ENCODE measurements around the gene ERCC2. TPM values are rescaled to one million over a fixed set of nuclear protein-coding genes. Genes with fewer than 3 reads are reported as not detected.
A peak's percentile ranks its signal among the peaks of the same experiment; 100 is the strongest.

ERCC2 gene
- total RNA-seq, 2 donors from 2014 or later = 87.9 to 105 TPM

- no peaks in the 10 kb centered on the region for H3K4me1 Mint-ChIP-seq
- H3K27me3 Mint-ChIP-seq (ENCODE audit: insufficient read depth) = peaks cover 33% of the 10 kb centered on the region
- no peaks in the 10 kb centered on the region for H3K9me3 ChIP-seq (ENCODE audit: control insufficient read depth, low read length)
These were observed 63.0 kb downstream of the ERCC2 start for GRCh38 chr19:45307361-45307760.

DNA sequence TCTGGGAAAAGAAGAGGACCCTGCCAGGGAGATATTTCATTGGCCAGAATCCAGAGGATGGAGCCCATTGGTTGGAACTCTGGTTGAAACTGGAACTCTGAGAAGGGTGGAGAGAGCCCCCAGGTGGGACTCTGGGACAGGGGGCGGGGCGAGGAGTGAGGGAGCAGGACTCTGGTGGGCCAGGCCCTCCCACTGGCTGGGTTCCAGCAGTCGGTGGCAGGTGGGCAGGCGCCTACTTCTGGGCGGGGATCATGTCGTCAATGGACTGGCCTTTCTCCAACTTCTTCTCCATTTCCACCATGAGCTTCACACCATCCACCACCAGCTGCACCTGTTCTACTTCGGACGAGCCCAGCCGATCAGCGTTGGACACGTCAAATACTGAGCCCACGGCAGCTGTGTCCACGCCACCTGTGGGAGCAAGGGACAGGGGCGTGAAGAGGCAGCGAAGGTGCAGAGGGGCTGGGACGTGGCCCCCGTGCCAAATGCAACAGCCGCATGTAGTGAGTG lies 63.8 kb downstream of the ERCC2 start:
- no peaks in the 10 kb centered on the region for H3K27me3 ChIP-seq (ENCODE audit: control insufficient read depth, insufficient read depth, low read length, poor library complexity, severe bottlenecking)
- DNase-seq = peak; percentile 83
- H3K4me1 ChIP-seq (ENCODE audit: control insufficient read depth, insufficient read depth, low read length) = no peaks in the 10 kb centered on the region
- TF ChIP-seq, protein P1, sequence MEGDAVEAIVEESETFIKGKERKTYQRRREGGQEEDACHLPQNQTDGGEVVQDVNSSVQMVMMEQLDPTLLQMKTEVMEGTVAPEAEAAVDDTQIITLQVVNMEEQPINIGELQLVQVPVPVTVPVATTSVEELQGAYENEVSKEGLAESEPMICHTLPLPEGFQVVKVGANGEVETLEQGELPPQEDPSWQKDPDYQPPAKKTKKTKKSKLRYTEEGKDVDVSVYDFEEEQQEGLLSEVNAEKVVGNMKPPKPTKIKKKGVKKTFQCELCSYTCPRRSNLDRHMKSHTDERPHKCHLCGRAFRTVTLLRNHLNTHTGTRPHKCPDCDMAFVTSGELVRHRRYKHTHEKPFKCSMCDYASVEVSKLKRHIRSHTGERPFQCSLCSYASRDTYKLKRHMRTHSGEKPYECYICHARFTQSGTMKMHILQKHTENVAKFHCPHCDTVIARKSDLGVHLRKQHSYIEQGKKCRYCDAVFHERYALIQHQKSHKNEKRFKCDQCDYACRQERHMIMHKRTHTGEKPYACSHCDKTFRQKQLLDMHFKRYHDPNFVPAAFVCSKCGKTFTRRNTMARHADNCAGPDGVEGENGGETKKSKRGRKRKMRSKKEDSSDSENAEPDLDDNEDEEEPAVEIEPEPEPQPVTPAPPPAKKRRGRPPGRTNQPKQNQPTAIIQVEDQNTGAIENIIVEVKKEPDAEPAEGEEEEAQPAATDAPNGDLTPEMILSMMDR (conservative IDR thresholded peaks at IDR 0.05) = no peak
- H3K36me3 ChIP-seq (ENCODE audit: control insufficient read depth, insufficient read depth, low read length) = no peaks in the 10 kb centered on the region
- 88 to 89% methylated on average over 13 to 18 of the region's 18 CpGs for WGBS, 2 experiments (ENCODE audit: insufficient coverage in 1 of 2, insufficient read length in 1 of 2)
- H3K4me1 Mint-ChIP-seq = no peaks in the 10 kb centered on the region
- H3K9me3 ChIP-seq (ENCODE audit: control insufficient read depth, low read length) = no peaks in the 10 kb centered on the region
- H3K4me3 ChIP-seq (ENCODE audit: low read length) = no peak overlapping the region
- H3K27ac ChIP-seq (ENCODE audit: low read depth, low read length) = no peak overlapping the region
- peaks cover 33% of the 10 kb centered on the region for H3K27me3 Mint-ChIP-seq (ENCODE audit: insufficient read depth)
- peaks cover 5% of the 10 kb centered on the region for H3K9me3 Mint-ChIP-seq
- H3K36me3 Mint-ChIP-seq (ENCODE audit: low read depth) = peaks cover 2% of the 10 kb centered on the region
- no peak overlapping the region for H3K9ac ChIP-seq (ENCODE audit: extremely low read depth, low read length, poor library complexity, severe bottlenecking)
- H3K4me3 Mint-ChIP-seq = no peak overlapping the region
- no peak overlapping the region for H3K27ac Mint-ChIP-seq

More at GRCh38 chr19:45307361-45307760, 63.0 kb downstream of the ERCC2 start:
- Histone ChIP-seq H3K27ac (ENCODE audit: low read depth, low read length) (no peak overlapping the region), H3K9ac (ENCODE audit: extremely low read depth, low read length, poor library complexity, severe bottlenecking) (no peak overlapping the region), H3K4me3 (ENCODE audit: low read length) (no peak overlapping the region), H3K4me1 (ENCODE audit: control insufficient read depth, insufficient read depth, low read length) (no peaks in the 10 kb centered on the region), H3K27me3 (ENCODE audit: control insufficient read depth, insufficient read depth, low read length, poor library complexity, severe bottlenecking) (no peaks in the 10 kb centered on the region), H3K36me3 (ENCODE audit: control insufficient read depth, insufficient read depth, low read length) (no peaks in the 10 kb centered on the region)
- no peak for DNase-seq
- Mint-ChIP-seq H3K27ac (no peak overlapping the region), H3K9me3 (peaks cover 5% of the 10 kb centered on the region), H3K36me3 (ENCODE audit: low read depth) (peaks cover 2% of the 10 kb centered on the region), H3K4me3 (no peak overlapping the region)
- TF ChIP-seq, protein P1 (conservative IDR thresholded peaks at IDR 0.05) = no peak
- WGBS, 2 experiments (ENCODE audit: insufficient coverage in 1 of 2, insufficient read length in 1 of 2) = 92 to 97% methylated on average over 13 to 19 of the region's 19 CpGs

DNA sequence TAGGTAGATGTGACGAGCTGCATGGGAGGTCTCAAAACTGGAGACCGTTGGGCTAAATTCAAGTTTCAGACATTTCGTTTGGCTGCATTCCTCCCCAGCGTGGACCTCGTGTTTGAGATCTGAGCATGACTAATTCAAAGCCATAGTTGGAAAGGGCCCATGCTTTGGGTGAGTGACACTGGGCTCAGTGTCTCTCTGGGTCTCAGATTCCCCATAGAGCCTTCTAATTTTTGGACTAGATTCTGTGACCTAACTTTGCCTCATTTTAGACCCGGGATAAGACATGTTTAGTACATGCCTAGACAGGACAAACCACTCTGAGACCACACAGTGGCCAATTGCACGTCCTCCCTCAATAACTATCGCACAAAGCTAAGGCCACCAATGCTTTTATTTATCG lies 64.3 kb downstream of the ERCC2 start:
- no peak for DNase-seq
- Mint-ChIP-seq H3K27ac (no peak overlapping the region), H3K27me3 (ENCODE audit: insufficient read depth) (peaks cover 33% of the 10 kb centered on the region), H3K36me3 (ENCODE audit: low read depth) (peaks cover 3% of the 10 kb centered on the region), H3K9me3 (peaks cover 5% of the 10 kb centered on the region), H3K4me1 (no peaks in the 10 kb centered on the region), H3K4me3 (no peak overlapping the region)
- no peak overlapping the region for H3K4me3 ChIP-seq (ENCODE audit: low read length)
- no peaks in the 10 kb centered on the region for H3K9me3 ChIP-seq (ENCODE audit: control insufficient read depth, low read length)
- no peak overlapping the region for H3K27ac ChIP-seq (ENCODE audit: low read depth, low read length)
- H3K36me3 ChIP-seq (ENCODE audit: control insufficient read depth, insufficient read depth, low read length) = no peaks in the 10 kb centered on the region
- no peaks in the 10 kb centered on the region for H3K4me1 ChIP-seq (ENCODE audit: control insufficient read depth, insufficient read depth, low read length)
- TF ChIP-seq, protein P1 (conservative IDR thresholded peaks at IDR 0.05) = no peak
- no peak overlapping the region for H3K9ac ChIP-seq (ENCODE audit: extremely low read depth, low read length, poor library complexity, severe bottlenecking)
- 83 to 89% methylated on average over 7 to 9 of the region's 9 CpGs for WGBS, 2 experiments (ENCODE audit: insufficient coverage in 1 of 2, insufficient read length in 1 of 2)
- H3K27me3 ChIP-seq (ENCODE audit: control insufficient read depth, insufficient read depth, low read length, poor library complexity, severe bottlenecking) = no peaks in the 10 kb centered on the region
